Measurements from ENCODE around the gene EPHB1. TPM values are rescaled to one million over a fixed set of nuclear protein-coding genes. Genes with fewer than 3 reads are reported as not detected.

The EPHB1 gene
- total RNA-seq, 1 experiment from 2014 or later: 2.8 TPM

GRCh38 chr3:135084976-135085375, 289.9 kb downstream of the EPHB1 start:
- no peaks in the 10 kb centered on the region for H3K79me2 ChIP-seq (ENCODE audit: insufficient read depth, low read length)
- no peak overlapping the region for H3K23ac ChIP-seq (ENCODE audit: insufficient read length, low read depth, low read length)
- H3K27me3 Mint-ChIP-seq (ENCODE audit: low read depth): peaks cover 3% of the 10 kb centered on the region; the same call in 1 of the 2 replicates
- no peak overlapping the region for H3T11ph ChIP-seq (ENCODE audit: low read length)
- no peak overlapping the region for H2BK5ac ChIP-seq (ENCODE audit: insufficient read length, low read length)
- H4K91ac ChIP-seq (ENCODE audit: insufficient read length, low read depth, low read length): no peak overlapping the region
- H2AK5ac ChIP-seq (ENCODE audit: insufficient read length, low read length): no peak overlapping the region
- TF ChIP-seq CTCF (conservative IDR thresholded peaks at IDR 0.05): no peak
- H4K20me1 ChIP-seq (ENCODE audit: control insufficient read depth, insufficient read depth, insufficient read length): peaks cover 2% of the 10 kb centered on the region
- H2BK120ac ChIP-seq (ENCODE audit: low read depth, low read length, poor library complexity, severe bottlenecking): no peak overlapping the region
- no peaks in the 10 kb centered on the region for H3K27me3 ChIP-seq (ENCODE audit: insufficient read depth, low read length)
- no peak for DNase-seq
- H4K8ac ChIP-seq (replicated peaks; ENCODE audit: insufficient read length, low read depth, low read length): no peak overlapping the region
- no peak overlapping the region for H2BK12ac ChIP-seq (ENCODE audit: insufficient read length, low read depth, low read length)
- H2AFZ ChIP-seq (ENCODE audit: low read length): no peak overlapping the region
- no peak overlapping the region for H3K56ac ChIP-seq (ENCODE audit: insufficient read length, low read depth, low read length)
- H3K79me1 ChIP-seq (ENCODE audit: insufficient read depth, low read depth, low read length, poor library complexity, severe bottlenecking): no peaks in the 10 kb centered on the region
- no peak overlapping the region for H3K4ac ChIP-seq (ENCODE audit: low read depth, low read length)
- H2BK20ac ChIP-seq (ENCODE audit: low read depth, low read length, poor library complexity, severe bottlenecking): no peak overlapping the region
- no peaks in the 10 kb centered on the region for H3K9me3 ChIP-seq (ENCODE audit: control insufficient read depth, low read depth, low read length)
- H3K27ac Mint-ChIP-seq: no peak overlapping the region
- no peak overlapping the region for H3K18ac ChIP-seq (ENCODE audit: insufficient read length, low read depth, low read length)
- no peak overlapping the region for H2BK15ac ChIP-seq (ENCODE audit: low read depth, low read length)
- no peak overlapping the region for H3K27ac ChIP-seq (ENCODE audit: insufficient read length, low read depth, low read length)
- no peak overlapping the region for H3K14ac ChIP-seq (ENCODE audit: insufficient read depth, low read length)
- peaks cover 13 to 14% of the 10 kb centered on the region in 2 experiments for H3K4me1 Mint-ChIP-seq
- H3K9ac ChIP-seq (ENCODE audit: extremely low read depth, insufficient read length, low read length): no peak overlapping the region
- no CpG with 5 or more reads among the region's 3 CpGs for WGBS (ENCODE audit: extremely low coverage, insufficient read length, low lambda C conversion rate)
- H3K4me3 Mint-ChIP-seq: no peak overlapping the region
- no peaks in the 10 kb centered on the region for H3K23me2 ChIP-seq (ENCODE audit: insufficient read length, low read depth, low read length, poor library complexity, severe bottlenecking)
- H3K9me3 Mint-ChIP-seq: no peaks in the 10 kb centered on the region
- no peak overlapping the region for H3K4me2 ChIP-seq (ENCODE audit: insufficient read depth, insufficient read length, low read length)
- H4K5ac ChIP-seq (ENCODE audit: insufficient read length, low read depth, low read length): no peak overlapping the region
- H3K36me3 Mint-ChIP-seq (ENCODE audit: insufficient read depth in 1 of 3, low read depth in 3 of 3): no peaks in the 10 kb centered on the region
- H3K4me1 ChIP-seq (ENCODE audit: insufficient read depth, low read length): peaks cover 1% of the 10 kb centered on the region; the same call in 1 of the 2 replicates

Measured in H9 (cell line).